Ureter (tissue), 1 donor: ENCODE data around the gene AP2B1. TPM values are rescaled to one million over a fixed set of nuclear protein-coding genes. Genes with fewer than 3 reads are reported as not detected.
"Not testable (repeated sequence)": the region's sequence is repeated elsewhere in the genome, so short reads cannot be mapped to it uniquely, and the experiment has no call there.

Experiments
- DNase-seq: peaks from one replicate; pipeline ENCODE4 v3.0.0-alpha.2; 2020; ENCODE audit warnings: low spot score
- total RNA-seq: library from RNA; stranded (reverse); gene quantifications from one replicate; pipeline ENCODE4 v1.2.4, GENCODE V29; 2023
- donor health status: DM: yes; HTN: yes; CAD: no.

AP2B1 gene
- total RNA-seq, 1 donor from 2014 or later = 164 TPM

- peak; percentile 81 for DNase-seq
Observed at GRCh38 chr17:35747540-35748017, 160.5 kb downstream of the AP2B1 start.

- no peak for DNase-seq
Observed at GRCh38 chr17:35748341-35748841, 161.3 kb downstream of the AP2B1 start.

- DNase-seq = no peak
Observed at GRCh38 chr17:35748979-35749378, 161.9 kb downstream of the AP2B1 start.

- DNase-seq = no peak
Observed at GRCh38 chr17:35749560-35750412, 162.7 kb downstream of the AP2B1 start.

GRCh38 chr17:35750526-35751395, 163.6 kb downstream of the AP2B1 start:
- no peak for DNase-seq

GRCh38 chr17:35751541-35751940, 164.4 kb downstream of the AP2B1 start:
- DNase-seq = not testable (repeated sequence)

- no peak for DNase-seq
Observed at GRCh38 chr17:35752471-35752870, 165.3 kb downstream of the AP2B1 start.

- no peak for DNase-seq
Observed at GRCh38 chr17:35752945-35753764, 166.0 kb downstream of the AP2B1 start, which contains the start of gene GAS2L2. TSS of gene GAS2L2 (minus strand) at chr17:35753239. CDS start at chr17:35752850, 389 bp downstream.

GRCh38 chr17:35757243-35757642, 170.1 kb downstream of the AP2B1 start:
- no peak for DNase-seq

- no peak for DNase-seq
Observed at GRCh38 chr17:35760587-35760986, 173.5 kb downstream of the AP2B1 start, which contains the start of gene C17orf50. TSS of gene C17orf50 (plus strand) at chr17:35760887. CDS start at chr17:35760942, 55 bp downstream.

GRCh38 chr17:35761601-35762000, 174.5 kb downstream of the AP2B1 start:
- no peak for DNase-seq

GRCh38 chr17:35763767-35764122, 176.6 kb downstream of the AP2B1 start:
- DNase-seq = no peak

- DNase-seq = peak; percentile 87
Observed at GRCh38 chr17:35764123-35764991, 177.2 kb downstream of the AP2B1 start.

GRCh38 chr17:35765086-35765710, 178.1 kb downstream of the AP2B1 start:
- no peak for DNase-seq

GRCh38 chr17:35765756-35766488, 178.8 kb downstream of the AP2B1 start:
- DNase-seq = no peak

GRCh38 chr17:35766489-35766877, 179.4 kb downstream of the AP2B1 start:
- no peak for DNase-seq

GRCh38 chr17:35766903-35767510, 179.9 kb downstream of the AP2B1 start:
- DNase-seq = no peak

- no peak for DNase-seq
Observed at GRCh38 chr17:35768797-35769196, 181.7 kb downstream of the AP2B1 start.
